PC-3 (cell line): ENCODE results near the gene CCN2. TPM values are rescaled to one million over a fixed set of nuclear protein-coding genes. Genes with fewer than 3 reads are reported as not detected.

Experiments
- ATAC-seq: fragments of 200-7000 bp; cut with Tn5 transposase; 2 replicates; pipeline ENCODE4 v1.9.1; 2020; ENCODE audit warnings: mild to moderate bottlenecking, moderate library complexity
- BruUV-seq: library from RNA; stranded (reverse); fragments of 400-500 nt; replicated peaks from 2 replicates; lab custom pipeline; 2021; lab: Mats Ljungman, UMichigan
- CTCF ChIA-PET: fragments of 300-600 bp; sonication (Branson Sonifier 250); formaldehyde crosslinking; loops from one replicate; lab custom pipeline; 2022; ENCODE audit warnings: antibody characterized with exemption; lab: Charles Lee
- POLR2A ChIA-PET: fragments of 300-600 bp; sonication (Branson Sonifier 250); formaldehyde crosslinking; loops from one replicate; lab custom pipeline; 2022; ENCODE audit warnings: antibody characterized with exemption; ENCODE audit not compliant: unreplicated experiment; lab: Charles Lee
- DNase-seq: peaks from one replicate; pipeline ENCODE4 v3.0.0-alpha.2; 2015
- H2AFZ ChIP-seq: fragments of 300-600 bp; sonication (generic); 2 replicates; pipeline ENCODE4 v1.6.0; 2016; ENCODE audit warnings: antibody characterized with exemption, low read length
- H3F3A ChIP-seq: fragments of 300-600 bp; sonication (generic); one replicate; pipeline ENCODE4 v1.6.0; 2017; ENCODE audit warnings: antibody characterized with exemption, low read length, control low read depth, mild to moderate bottlenecking; ENCODE audit not compliant: unreplicated experiment
- H3K27ac ChIP-seq: fragments of 300-600 bp; sonication (generic); 2 replicates; pipeline ENCODE4 v1.5.1; 2016; ENCODE audit warnings: mild to moderate bottlenecking, low read length
- H3K27me3 ChIP-seq: fragments of 300-600 bp; sonication (generic); 2 replicates; pipeline ENCODE4 v1.6.1; 2016; ENCODE audit warnings: low read length, mixed read lengths
- H3K36me3 ChIP-seq: fragments of 300-600 bp; sonication (generic); 2 replicates; pipeline ENCODE4 v1.6.1; 2016; ENCODE audit warnings: low read depth, mixed run types, low read length, mixed read lengths
- H3K4me1 ChIP-seq: fragments of 300-600 bp; sonication (generic); 2 replicates; pipeline ENCODE4 v1.5.1; 2016; ENCODE audit warnings: low read length; ENCODE audit not compliant: insufficient read depth
- H3K4me2 ChIP-seq: fragments of 300-600 bp; sonication (generic); 2 replicates; pipeline ENCODE4 v1.6.0; 2016; ENCODE audit warnings: low read length
- H3K4me3 ChIP-seq: fragments of 300-600 bp; sonication (generic); 2 replicates; pipeline ENCODE4 v1.5.1; 2016; ENCODE audit warnings: mild to moderate bottlenecking, low read length, mixed read lengths
- H3K79me2 ChIP-seq: fragments of 300-600 bp; sonication (generic); 2 replicates; pipeline ENCODE4 v1.6.1; 2017; ENCODE audit warnings: low read length, mixed read lengths
- H3K9ac ChIP-seq: fragments of 300-600 bp; sonication (generic); 2 replicates; pipeline ENCODE4 v1.6.0; 2016; ENCODE audit warnings: mild to moderate bottlenecking, low read length
- H3K9me2 ChIP-seq: fragments of 300-600 bp; sonication (generic); replicated peaks from 2 replicates; pipeline ENCODE4 v1.6.1; 2016; ENCODE audit warnings: mixed run types, low read length, mixed read lengths
- H3K9me3 ChIP-seq: fragments of 300-600 bp; sonication (generic); 2 replicates; pipeline ENCODE4 v1.6.1; 2016; ENCODE audit warnings: low read length, mixed read lengths
- H4K20me1 ChIP-seq: fragments of 300-600 bp; sonication (generic); 2 replicates; pipeline ENCODE4 v1.6.1; 2016; ENCODE audit warnings: low read length, mixed read lengths
- EZH2 ChIP-seq: fragments of 300-600 bp; sonication (generic); IDR thresholded peaks from one replicate; pipeline ENCODE4 v1.6.1; 2017; ENCODE audit warnings: antibody characterized with exemption, mild to moderate bottlenecking, low read length; ENCODE audit not compliant: unreplicated experiment
- EZH2phosphoT487 ChIP-seq: fragments of 300-600 bp; sonication (generic); IDR thresholded peaks from 2 replicates; pipeline ENCODE4 v1.6.1; 2018; ENCODE audit warnings: mild to moderate bottlenecking, antibody characterized with exemption, low read length, borderline replicate concordance
- intact Hi-C: fragments of 100-400 bp; cut with micrococcal nuclease; formaldehyde crosslinking; loops from 2 replicates; pipeline ENCODE4 v1.9.0; 2023
- total RNA-seq: library from RNA; depleted of rRNA; stranded (reverse); fragments of >200 nt; gene quantifications from 2 replicates; pipeline ENCODE4 v1.2.3, GENCODE V29; 2014
- TF ChIP-seq, protein P1 (sequence below): fragments of 300-600 bp; sonication (generic); conservative IDR thresholded peaks from 2 replicates; pipeline ENCODE4 v1.5.1; 2017; ENCODE audit warnings: antibody characterized with exemption, low read depth, mild to moderate bottlenecking, low read length

CCN2 gene
- total RNA-seq, 1 experiment from 2014 or later: 33.2 TPM

DNA sequence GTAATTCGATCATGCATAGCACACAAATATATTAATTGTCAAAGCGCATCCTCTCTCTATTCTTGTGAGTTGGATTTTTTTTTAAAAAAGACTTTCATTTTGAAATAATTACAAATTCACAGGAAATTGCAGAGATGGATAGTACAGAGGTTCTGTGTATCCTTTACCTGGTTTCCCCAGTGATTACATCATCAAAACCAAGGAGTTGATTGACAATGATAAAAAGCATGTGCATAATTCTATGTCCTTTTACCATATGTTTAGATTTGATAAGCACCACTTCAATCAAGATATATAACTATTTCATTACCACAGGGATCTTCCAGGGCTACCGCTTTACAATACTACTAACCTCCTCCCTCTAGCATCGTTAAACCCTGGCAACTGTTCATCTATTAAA lies 40.2 kb downstream of the CCN2 start:
- H3K9me2 ChIP-seq: no peaks in the 10 kb centered on the region
- TF ChIP-seq, protein P1, sequence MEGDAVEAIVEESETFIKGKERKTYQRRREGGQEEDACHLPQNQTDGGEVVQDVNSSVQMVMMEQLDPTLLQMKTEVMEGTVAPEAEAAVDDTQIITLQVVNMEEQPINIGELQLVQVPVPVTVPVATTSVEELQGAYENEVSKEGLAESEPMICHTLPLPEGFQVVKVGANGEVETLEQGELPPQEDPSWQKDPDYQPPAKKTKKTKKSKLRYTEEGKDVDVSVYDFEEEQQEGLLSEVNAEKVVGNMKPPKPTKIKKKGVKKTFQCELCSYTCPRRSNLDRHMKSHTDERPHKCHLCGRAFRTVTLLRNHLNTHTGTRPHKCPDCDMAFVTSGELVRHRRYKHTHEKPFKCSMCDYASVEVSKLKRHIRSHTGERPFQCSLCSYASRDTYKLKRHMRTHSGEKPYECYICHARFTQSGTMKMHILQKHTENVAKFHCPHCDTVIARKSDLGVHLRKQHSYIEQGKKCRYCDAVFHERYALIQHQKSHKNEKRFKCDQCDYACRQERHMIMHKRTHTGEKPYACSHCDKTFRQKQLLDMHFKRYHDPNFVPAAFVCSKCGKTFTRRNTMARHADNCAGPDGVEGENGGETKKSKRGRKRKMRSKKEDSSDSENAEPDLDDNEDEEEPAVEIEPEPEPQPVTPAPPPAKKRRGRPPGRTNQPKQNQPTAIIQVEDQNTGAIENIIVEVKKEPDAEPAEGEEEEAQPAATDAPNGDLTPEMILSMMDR: no peak
- TF ChIP-seq EZH2: no peak
- TF ChIP-seq EZH2phosphoT487: no peak
- no peak overlapping the region for H3K27ac ChIP-seq
- no peaks in the 10 kb centered on the region for H4K20me1 ChIP-seq
- no peak overlapping the region for H3K4me3 ChIP-seq
- no TSS peak for BruUV-seq
- H3K36me3 ChIP-seq: no peaks in the 10 kb centered on the region
- no peaks in the 10 kb centered on the region for H3K79me2 ChIP-seq
- intact Hi-C loops: loop anchor here (1.0 to 5.0 kb wide), 4 partner anchors 46 to 218 kb away; no protein-coding TSS in a partner anchor
- H3K9me3 ChIP-seq: no peaks in the 10 kb centered on the region
- DNase-seq (no peak), ATAC-seq (no peak)
- no peaks in the 10 kb centered on the region for H3K27me3 ChIP-seq
- H3K4me1 ChIP-seq: peaks cover 9% of the 10 kb centered on the region
- no peak overlapping the region for H3K9ac ChIP-seq
- no peaks in the 10 kb centered on the region for H3F3A ChIP-seq
- ChIA-PET CTCF (no interaction called here), POLR2A (no interaction called here)
- no peak overlapping the region for H2AFZ ChIP-seq
- no peak overlapping the region for H3K4me2 ChIP-seq

DNA sequence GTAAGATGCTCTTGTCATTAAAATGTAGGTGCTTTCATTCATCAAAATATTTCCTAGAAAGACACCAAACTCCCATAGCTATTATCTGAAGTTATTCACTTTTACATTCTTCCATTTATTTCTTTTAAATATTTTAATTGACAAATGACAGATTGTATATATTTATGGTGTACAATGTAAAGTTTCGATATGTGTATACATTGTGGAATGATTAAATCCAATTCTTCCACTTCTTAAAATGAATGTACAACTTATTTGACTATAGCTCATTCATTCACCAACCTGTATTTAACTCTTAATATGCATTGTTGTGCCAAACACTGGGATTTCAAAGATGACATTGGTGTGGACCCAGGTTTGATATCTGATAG lies 41.0 kb downstream of the CCN2 start:
- ChIA-PET CTCF (interaction anchor here (0.6 to 1.5 kb wide), 5 partner anchors 16 to 215 kb away, joined by 3 to 6 read pairs (median 3); no protein-coding TSS in a partner anchor), POLR2A (interaction anchor here (0.6 to 0.7 kb wide), 3 partner anchors 66 to 122 kb away, joined by 3 to 5 read pairs (median 3); no protein-coding TSS in a partner anchor)
- no peak overlapping the region for H2AFZ ChIP-seq
- no peaks in the 10 kb centered on the region for H4K20me1 ChIP-seq
- no peaks in the 10 kb centered on the region for H3K27me3 ChIP-seq
- intact Hi-C loops: loop anchor here (1.0 to 5.0 kb wide), 4 partner anchors 45 to 217 kb away; no protein-coding TSS in a partner anchor
- BruUV-seq: no TSS peak
- no peak overlapping the region for H3K9ac ChIP-seq
- H3K4me3 ChIP-seq: no peak overlapping the region
- no peaks in the 10 kb centered on the region for H3K36me3 ChIP-seq
- no peak overlapping the region for H3K4me2 ChIP-seq
- no peaks in the 10 kb centered on the region for H3K9me2 ChIP-seq
- TF ChIP-seq EZH2 (no peak), EZH2phosphoT487 (no peak)
- TF ChIP-seq, protein P1: no peak
- no peaks in the 10 kb centered on the region for H3K79me2 ChIP-seq
- H3K9me3 ChIP-seq: no peaks in the 10 kb centered on the region
- H3K4me1 ChIP-seq: peaks cover 9% of the 10 kb centered on the region
- no peak for DNase-seq
- no peaks in the 10 kb centered on the region for H3F3A ChIP-seq
- no peak overlapping the region for H3K27ac ChIP-seq
- ATAC-seq: no peak
